Epithelial cell of prostate (primary cell): ENCODE data around the gene TC2N.

Experiments used
- DNase-seq: peaks from one replicate; pipeline ENCODE4 v3.0.0-alpha.2; 2011; ENCODE audit warnings: low read depth, low spot score
- H3K27ac ChIP-seq: fragments of 450-650 bp; 2 replicates; pipeline ENCODE4 v1.5.1; 2017; ENCODE audit warnings: mild to moderate bottlenecking

Gene TC2N

GRCh38 chr14:91731986-91732385 is 135.3 kb downstream of the TC2N start, which contains the start of gene CATSPERB:
Gene CATSPERB, minus strand, starts transcription at chr14:91732086. Its CDS starts 2,607 bp downstream, at chr14:91729479.
- no peak within 1 kb of the TSS for H3K27ac ChIP-seq
- DNase-seq = no peak

GRCh38 chr14:91731018-91731417 is 136.3 kb downstream of the TC2N start:
- DNase-seq = no peak
- no peak overlapping the region for H3K27ac ChIP-seq

GRCh38 chr14:91729756-91730155 is 137.6 kb downstream of the TC2N start:
- no peak for DNase-seq
- H3K27ac ChIP-seq = no peak overlapping the region
